NCI-H69 (cell line): ENCODE measurements around the gene CTAGE8.
"Not testable (repeated sequence)": the region's sequence is repeated elsewhere in the genome, so short reads cannot be mapped to it uniquely, and the experiment has no call there.

Experiments used
- DNase-seq: peaks from one replicate; lab custom pipeline; 2025; lab: John Stamatoyannopoulos, UW

The CTAGE8 gene

GRCh38 chr7:144269188-144269587 is at the start of gene CTAGE8:
CTAGE8 (minus strand) TSS chr7:144269288; CDS start chr7:144269250, 38 bp downstream.
- not testable (repeated sequence) for DNase-seq

GRCh38 chr7:144317537-144317936 is 48.4 kb upstream of the CTAGE8 start:
- not testable (repeated sequence) for DNase-seq

GRCh38 chr7:144311872-144312469 is 42.9 kb upstream of the CTAGE8 start, which contains the start of gene OR2A1:
OR2A1 (plus strand) TSS chr7:144312419; CDS start chr7:144318125, 5,706 bp downstream.
- not testable (repeated sequence) for DNase-seq

- not testable (repeated sequence) for DNase-seq
Measured at GRCh38 chr7:144311218-144311617, 42.1 kb upstream of the CTAGE8 start.

- not testable (repeated sequence) for DNase-seq
Measured at GRCh38 chr7:144309702-144310101, 40.6 kb upstream of the CTAGE8 start.

GRCh38 chr7:144305156-144305555 is 36.1 kb upstream of the CTAGE8 start:
- DNase-seq = not testable (repeated sequence)

- not testable (repeated sequence) for DNase-seq
Measured at GRCh38 chr7:144303607-144304006, 34.5 kb upstream of the CTAGE8 start.

GRCh38 chr7:144302578-144303303 is 33.7 kb upstream of the CTAGE8 start:
- DNase-seq = not testable (repeated sequence)

- not testable (repeated sequence) for DNase-seq
Measured at GRCh38 chr7:144293794-144294499, 24.9 kb upstream of the CTAGE8 start.

GRCh38 chr7:144292384-144293161 is 23.5 kb upstream of the CTAGE8 start:
- not testable (repeated sequence) for DNase-seq

- DNase-seq = not testable (repeated sequence)
Measured at GRCh38 chr7:144291607-144292006, 22.5 kb upstream of the CTAGE8 start.

GRCh38 chr7:144287171-144287784 is 18.2 kb upstream of the CTAGE8 start:
- not testable (repeated sequence) for DNase-seq

- not testable (repeated sequence) for DNase-seq
Measured at GRCh38 chr7:144283716-144284115, 14.6 kb upstream of the CTAGE8 start.

GRCh38 chr7:144282490-144282889 is 13.4 kb upstream of the CTAGE8 start:
- DNase-seq = not testable (repeated sequence)

GRCh38 chr7:144281981-144282380 is 12.9 kb upstream of the CTAGE8 start:
- DNase-seq = not testable (repeated sequence)

GRCh38 chr7:144280010-144280409 is 10.9 kb upstream of the CTAGE8 start:
- DNase-seq = not testable (repeated sequence)

- DNase-seq = not testable (repeated sequence)
Measured at GRCh38 chr7:144275281-144275680, 6.2 kb upstream of the CTAGE8 start.

- DNase-seq = not testable (repeated sequence)
Measured at GRCh38 chr7:144264692-144265091, 4.4 kb downstream of the CTAGE8 start, which contains the start of gene OR2A7. OR2A7 (minus strand) TSS chr7:144264792; CDS start chr7:144259628, 5,164 bp downstream.

- not testable (repeated sequence) for DNase-seq
Measured at GRCh38 chr7:144262128-144262527, 7.0 kb downstream of the CTAGE8 start.

GRCh38 chr7:144259067-144259466 is 10.0 kb downstream of the CTAGE8 start:
- DNase-seq = not testable (repeated sequence)

GRCh38 chr7:144256112-144256511 is 13.0 kb downstream of the CTAGE8 start:
- no peak for DNase-seq
